SJSA1 (cell line): Measurements from ENCODE around the gene MYOM3. TPM values are rescaled to one million over a fixed set of nuclear protein-coding genes. Genes with fewer than 3 reads are reported as not detected.

Experiments used
- DNase-seq, 2 experiments: peaks; one replicate each; pipeline ENCODE4 v3.0.0-alpha.2; 2015 to 2020; ENCODE audit warnings: low spot score in 2 of 2, low read depth in 1 of 2
- H3K27ac ChIP-seq: fragments of 250-450 bp; sonication (Bioruptor Pico); 2 replicates; pipeline ENCODE4 v1.5.1; 2020; ENCODE audit warnings: mild to moderate bottlenecking, moderate library complexity
- H3K27me3 ChIP-seq: fragments of 250-450 bp; sonication (Bioruptor Pico); replicated peaks from 2 replicates; pipeline ENCODE4 v1.5.1; 2020; ENCODE audit warnings: mild to moderate bottlenecking, moderate library complexity
- H3K36me3 ChIP-seq: fragments of 250-450 bp; sonication (Bioruptor Pico); 2 replicates; pipeline ENCODE4 v1.5.1; 2020; ENCODE audit warnings: mild to moderate bottlenecking
- H3K4me1 ChIP-seq: fragments of 250-450 bp; sonication (Bioruptor Pico); replicated peaks from 2 replicates; pipeline ENCODE4 v1.6.1; 2021; ENCODE audit warnings: mild to moderate bottlenecking
- H3K4me3 ChIP-seq: fragments of 250-450 bp; sonication (Bioruptor Pico); 2 replicates; pipeline ENCODE4 v1.5.1; 2020; ENCODE audit warnings: mild to moderate bottlenecking
- H3K9me3 ChIP-seq: fragments of 250-450 bp; sonication (Bioruptor Pico); replicated peaks from 2 replicates; pipeline ENCODE4 v1.5.1; 2020; ENCODE audit warnings: mild to moderate bottlenecking
- total RNA-seq: library from RNA; depleted of rRNA; stranded (reverse); fragments of >200 nt; shearing (Covaris generic); gene quantifications from 2 replicates; pipeline ENCODE4 v1.2.3, GENCODE V29; 2014; rRNA removed

MYOM3 gene
- total RNA-seq: 0.03 TPM in 1 of 2 replicates, not detected in the other

GRCh38 chr1:24111996-24112779, at the start of gene MYOM3:
Gene MYOM3, minus strand, starts transcription at chr1:24112135. Its CDS starts 3,499 bp downstream, at chr1:24108636.
- peak; percentile 40 to 71 for DNase-seq
- Histone ChIP-seq H3K27ac (no peak within 1 kb of the TSS), H3K4me1 (peaks cover 26% of the 10 kb centered on the region), H3K9me3 (no peaks in the 10 kb centered on the region), H3K36me3 (no peaks in the 10 kb centered on the region), H3K4me3 (no peak within 1 kb of the TSS), H3K27me3 (no peaks in the 10 kb centered on the region; the same call in 1 of the 2 replicates)

DNA sequence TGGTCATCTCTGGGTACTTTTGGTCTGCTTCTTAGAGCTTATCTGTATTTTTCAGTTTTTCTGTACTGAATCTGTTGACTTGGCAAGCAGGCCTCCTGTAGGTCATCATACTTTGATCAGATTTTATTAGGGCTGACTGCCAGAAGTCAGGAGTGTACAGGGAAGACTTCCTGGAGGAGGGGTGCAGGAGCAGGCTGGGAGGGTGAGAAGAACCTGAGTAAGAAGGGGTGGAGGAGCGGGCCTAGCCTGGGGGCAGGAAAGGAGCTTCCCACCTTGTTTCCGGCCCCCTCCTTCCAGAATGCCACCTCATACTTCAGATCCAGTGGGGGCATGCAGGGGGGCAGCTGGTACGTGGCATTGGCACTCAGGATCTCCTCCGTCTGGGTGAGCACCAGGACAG, 49.3 kb upstream of the MYOM3 start:
- Histone ChIP-seq H3K4me1 (no peaks in the 10 kb centered on the region), H3K9me3 (no peaks in the 10 kb centered on the region; the same call in 1 of the 2 replicates), H3K27ac (no peak overlapping the region), H3K36me3 (no peaks in the 10 kb centered on the region), H3K27me3 (no peaks in the 10 kb centered on the region), H3K4me3 (no peak overlapping the region)
- no peak for DNase-seq

DNA sequence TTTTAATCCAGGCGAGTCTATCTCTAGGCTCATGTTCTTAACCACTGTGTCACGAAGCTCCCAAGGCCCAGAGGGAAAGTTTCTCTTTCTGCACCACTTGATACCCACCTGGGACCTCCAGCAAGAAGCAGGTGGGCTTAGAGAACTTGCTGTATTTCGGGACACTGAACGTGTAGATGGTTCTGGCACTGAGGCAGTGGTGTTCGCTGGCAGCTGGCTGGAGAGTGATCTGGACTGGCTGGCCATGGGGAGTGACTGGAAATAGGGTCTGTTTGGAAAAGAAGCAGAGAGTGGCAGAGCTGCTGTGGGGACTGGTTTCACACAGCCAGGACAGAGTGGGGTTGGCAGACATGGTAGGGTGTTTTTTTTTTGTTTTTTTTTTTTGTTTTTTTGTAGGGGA, 47.4 kb upstream of the MYOM3 start:
- Histone ChIP-seq H3K4me3 (no peak overlapping the region), H3K36me3 (no peaks in the 10 kb centered on the region), H3K27me3 (no peaks in the 10 kb centered on the region), H3K27ac (no peak overlapping the region), H3K9me3 (no peaks in the 10 kb centered on the region), H3K4me1 (no peaks in the 10 kb centered on the region)
- no peak for DNase-seq

- Histone ChIP-seq H3K36me3 (no peaks in the 10 kb centered on the region), H3K4me1 (no peaks in the 10 kb centered on the region), H3K9me3 (no peaks in the 10 kb centered on the region), H3K4me3 (no peak overlapping the region), H3K27me3 (no peaks in the 10 kb centered on the region), H3K27ac (no peak overlapping the region)
- no peak for DNase-seq
Observed at GRCh38 chr1:24157918-24158481, 46.1 kb upstream of the MYOM3 start.

- no peak overlapping the region for H3K27ac ChIP-seq
- no peaks in the 10 kb centered on the region for H3K36me3 ChIP-seq
- no peak overlapping the region for H3K4me3 ChIP-seq
- H3K9me3 ChIP-seq: no peaks in the 10 kb centered on the region
- no peaks in the 10 kb centered on the region for H3K4me1 ChIP-seq
- H3K27me3 ChIP-seq: no peaks in the 10 kb centered on the region
- DNase-seq: no peak
Observed at GRCh38 chr1:24156542-24157260, 44.8 kb upstream of the MYOM3 start.

GRCh38 chr1:24155011-24155782, 43.3 kb upstream of the MYOM3 start:
- peaks cover 7% of the 10 kb centered on the region for H3K4me1 ChIP-seq
- no peaks in the 10 kb centered on the region for H3K9me3 ChIP-seq
- H3K4me3 ChIP-seq: no peak overlapping the region
- no peaks in the 10 kb centered on the region for H3K36me3 ChIP-seq
- no peak overlapping the region for H3K27ac ChIP-seq
- no peaks in the 10 kb centered on the region for H3K27me3 ChIP-seq
- DNase-seq: no peak

- Histone ChIP-seq H3K36me3 (no peaks in the 10 kb centered on the region), H3K4me1 (peaks cover 15% of the 10 kb centered on the region), H3K9me3 (no peaks in the 10 kb centered on the region), H3K4me3 (no peak overlapping the region), H3K27ac (no peak overlapping the region), H3K27me3 (no peaks in the 10 kb centered on the region)
- DNase-seq: no peak
Observed at GRCh38 chr1:24154215-24154614, 42.3 kb upstream of the MYOM3 start.

GRCh38 chr1:24152631-24153494, 40.9 kb upstream of the MYOM3 start:
- no peak for DNase-seq
- H3K4me1 ChIP-seq: peaks cover 15% of the 10 kb centered on the region
- no peak overlapping the region for H3K4me3 ChIP-seq
- no peaks in the 10 kb centered on the region for H3K9me3 ChIP-seq
- H3K27ac ChIP-seq: no peak overlapping the region
- no peaks in the 10 kb centered on the region for H3K27me3 ChIP-seq
- no peaks in the 10 kb centered on the region for H3K36me3 ChIP-seq

GRCh38 chr1:24151175-24151533, 39.2 kb upstream of the MYOM3 start:
- Histone ChIP-seq H3K4me1 (peaks cover 15% of the 10 kb centered on the region), H3K27ac (no peak overlapping the region), H3K27me3 (no peaks in the 10 kb centered on the region), H3K4me3 (no peak overlapping the region), H3K36me3 (no peaks in the 10 kb centered on the region), H3K9me3 (no peaks in the 10 kb centered on the region)
- DNase-seq: no peak

- Histone ChIP-seq H3K36me3 (no peaks in the 10 kb centered on the region), H3K4me3 (peak overlapping the region; percentile 17)
Observed at GRCh38 chr1:24150234-24151174, 38.6 kb upstream of the MYOM3 start.

DNA sequence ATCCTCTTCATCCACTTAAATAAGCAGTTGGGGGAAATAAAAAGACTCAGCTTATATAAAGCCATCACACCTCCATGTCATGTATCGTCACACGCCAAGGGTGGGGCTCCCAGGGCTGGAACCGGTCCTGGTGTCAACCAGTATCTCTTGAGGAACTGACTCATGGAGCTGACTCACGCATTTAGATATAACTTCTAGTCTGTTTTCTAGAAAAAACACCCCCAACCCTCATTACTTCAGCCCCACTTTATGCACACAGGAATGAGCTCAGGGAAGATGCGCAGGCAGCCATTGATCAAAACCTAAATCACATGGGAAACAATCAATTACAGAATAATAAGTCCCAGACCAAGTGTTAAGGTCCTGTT, 37.9 kb upstream of the MYOM3 start:
- peak overlapping the region; percentile 8; the same call in 1 of the 2 replicates for H3K27ac ChIP-seq
- H3K36me3 ChIP-seq: no peaks in the 10 kb centered on the region
- H3K4me3 ChIP-seq: peak overlapping the region; percentile 17
- H3K9me3 ChIP-seq: no peaks in the 10 kb centered on the region
- peak; percentile 54 to 85 for DNase-seq
- no peaks in the 10 kb centered on the region for H3K27me3 ChIP-seq
- H3K4me1 ChIP-seq: peaks cover 15% of the 10 kb centered on the region

More at GRCh38 chr1:24150234-24151174, 38.6 kb upstream of the MYOM3 start:
- H3K27ac ChIP-seq: peak overlapping the region; percentile 8; the same call in 1 of the 2 replicates
- no peaks in the 10 kb centered on the region for H3K27me3 ChIP-seq
- DNase-seq: peak; percentile 88 to 91
- no peaks in the 10 kb centered on the region for H3K9me3 ChIP-seq
- H3K4me1 ChIP-seq: peaks cover 15% of the 10 kb centered on the region

DNA sequence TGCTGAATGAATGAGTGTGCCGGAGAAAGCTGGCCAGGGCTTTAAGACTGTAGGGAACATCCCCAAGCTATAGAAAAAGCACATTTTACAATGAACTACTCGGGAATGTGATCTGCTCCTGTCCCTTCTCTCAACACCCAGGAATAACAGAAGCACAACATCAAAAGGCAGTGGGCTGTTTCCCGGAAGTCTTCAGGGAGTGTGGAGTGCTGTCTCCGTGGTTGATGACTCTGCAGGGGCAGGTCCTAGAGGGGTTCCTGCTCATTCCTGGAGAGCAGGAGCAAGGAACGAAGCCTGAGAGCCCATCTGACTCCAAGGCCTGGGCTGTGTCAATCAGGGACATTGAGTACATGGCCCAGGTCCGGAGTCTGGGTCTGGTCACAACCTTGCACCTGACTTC, 35.9 kb upstream of the MYOM3 start:
- Histone ChIP-seq H3K4me3 (no peak overlapping the region), H3K9me3 (no peaks in the 10 kb centered on the region), H3K4me1 (peaks cover 18% of the 10 kb centered on the region), H3K36me3 (no peaks in the 10 kb centered on the region), H3K27me3 (no peaks in the 10 kb centered on the region), H3K27ac (no peak overlapping the region)
- no peak for DNase-seq
